IPS-18c (cell line): ENCODE results near the gene CYP2A6.

ENCODE experiments used
- H3K4me3 ChIP-seq: 2 replicates; pipeline ENCODE4 v1.7.0; 2013; ENCODE audit warnings: low read depth, mild to moderate bottlenecking, low read length, moderate library complexity; ENCODE audit not compliant: insufficient read depth
- H3K9me3 ChIP-seq: one replicate; pipeline ENCODE4 v1.6.1; 2013; ENCODE audit warnings: mild to moderate bottlenecking, low read length, moderate library complexity; ENCODE audit not compliant: control insufficient read depth, insufficient read depth

CYP2A6 gene

DNA sequence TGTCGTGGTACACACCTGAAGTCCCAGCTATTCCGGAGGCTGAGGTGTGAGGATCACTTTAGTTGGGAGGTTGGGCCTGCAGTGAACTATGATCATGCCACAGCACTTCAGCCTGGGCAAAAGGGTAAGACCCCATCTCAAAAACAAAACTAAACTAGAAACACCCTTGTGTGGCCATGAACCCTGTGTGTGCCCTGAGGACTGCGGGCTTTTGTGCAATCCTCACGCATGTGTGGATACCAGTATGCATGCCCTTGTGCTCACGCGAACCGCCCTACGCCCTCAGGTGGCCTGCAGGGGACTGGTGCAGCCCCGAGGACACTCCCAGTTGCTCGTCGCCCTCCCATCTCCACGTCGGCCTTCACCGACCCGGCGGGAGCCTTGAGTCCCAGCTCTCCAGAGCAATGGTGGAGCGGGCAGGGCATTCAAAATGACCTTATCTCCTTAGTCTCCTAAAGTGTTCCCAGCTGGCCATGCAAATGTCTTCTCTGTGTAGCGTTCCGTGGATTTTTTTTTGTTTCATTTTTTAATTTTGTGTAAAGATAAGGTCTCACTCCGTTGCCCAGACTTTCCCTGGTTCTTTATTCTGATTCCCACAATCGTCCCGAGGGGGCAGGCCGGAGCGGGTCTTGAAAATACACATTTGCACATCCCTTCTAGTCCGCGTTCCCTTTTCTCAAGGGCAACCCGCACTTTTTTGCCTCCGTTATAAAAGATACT lies 52.1 kb downstream of the CYP2A6 start:
- H3K4me3 ChIP-seq = peak overlapping the region; percentile 74
- H3K9me3 ChIP-seq = no peaks in the 10 kb centered on the region

DNA sequence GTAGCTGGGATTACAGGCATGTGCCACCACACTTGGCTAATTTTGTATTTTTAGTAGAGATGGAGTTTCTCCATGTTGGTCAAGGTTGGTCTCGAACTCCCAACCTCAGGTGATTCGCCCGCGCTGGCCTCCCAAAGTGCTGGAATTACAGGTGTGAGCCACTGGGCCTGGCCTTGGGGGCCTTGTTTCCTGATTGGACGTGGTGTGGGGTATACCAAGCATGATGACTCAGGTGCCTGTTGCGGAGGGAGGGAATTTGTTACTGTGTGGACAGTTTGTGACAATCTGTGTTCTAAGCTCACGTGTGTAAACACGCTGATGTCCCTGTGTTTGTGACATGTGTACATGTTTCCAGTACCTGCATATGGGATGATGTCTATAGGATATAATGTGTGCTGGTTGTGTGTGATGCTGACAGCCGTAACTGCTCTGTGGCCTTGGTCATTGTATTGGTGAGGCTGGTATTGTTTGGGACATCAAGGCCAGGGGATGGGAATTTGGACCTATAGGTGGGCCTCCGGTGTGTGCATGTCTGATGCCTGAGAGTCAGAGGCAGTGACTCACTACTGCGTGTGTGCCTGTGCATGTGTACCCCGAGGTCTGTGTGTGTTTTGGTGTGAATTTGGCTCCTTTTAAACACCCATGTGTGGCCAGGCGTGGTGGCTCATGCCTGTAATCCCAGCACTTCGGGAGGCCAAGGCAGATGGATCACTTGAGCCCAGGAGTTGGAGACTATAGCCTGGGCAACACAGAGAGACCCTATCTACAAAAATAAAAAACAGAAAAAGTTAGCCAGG lies 52.9 kb downstream of the CYP2A6 start:
- Histone ChIP-seq H3K4me3 (no peak overlapping the region), H3K9me3 (no peaks in the 10 kb centered on the region)
